H1 (cell line): ENCODE data around the gene EMP2. TPM values are rescaled to one million over a fixed set of nuclear protein-coding genes. Genes with fewer than 3 reads are reported as not detected.

Experiments
- CTCF ChIA-PET: fragments of 300-600 bp; sonication (Branson Sonifier 250); formaldehyde crosslinking; loops from one replicate; lab custom pipeline; 2021; ENCODE audit not compliant: partially characterized antibody; lab: Charles Lee
- POLR2A ChIA-PET: fragments of 300-600 bp; sonication (Branson Sonifier 250); formaldehyde crosslinking; loops from one replicate; lab custom pipeline; 2021; ENCODE audit warnings: inconsistent platforms; ENCODE audit not compliant: partially characterized antibody; lab: Charles Lee
- DNase-seq, 2 experiments: peaks; one replicate each; pipeline versions ENCODE4 v3.0.0 to v3.0.0-alpha.2; 2010 to 2022; ENCODE audit warnings: low spot score in 2 of 2, low read depth in 1 of 2, mixed read lengths in 1 of 2
- FAIRE-seq: peaks from 2 replicates; lab custom pipeline; 2011; peaks lifted over from hg19 to GRCh38; lab: Jason Lieb, UNC
- H2AFZ ChIP-seq: 2 replicates; pipeline ENCODE4 v1.8.1; 2012; ENCODE audit warnings: low read length, inconsistent platforms
- H2AK5ac ChIP-seq: 2 replicates; pipeline ENCODE4 v1.6.1; 2013; ENCODE audit warnings: low read depth, low read length
- H2BK120ac ChIP-seq: replicated peaks from 2 replicates; pipeline ENCODE3; 2013; ENCODE audit warnings: low read depth, low read length, inconsistent platforms
- H2BK12ac ChIP-seq: 2 replicates; pipeline ENCODE4 v1.6.1; 2013; ENCODE audit warnings: low read depth, low read length
- H2BK15ac ChIP-seq: 2 replicates; pipeline ENCODE4 v1.6.1; 2013; ENCODE audit warnings: low read length
- H2BK20ac ChIP-seq: 2 replicates; pipeline ENCODE4 v1.6.1; 2013; ENCODE audit warnings: low read length
- H2BK5ac ChIP-seq: 2 replicates; pipeline ENCODE4 v1.6.1; 2013; ENCODE audit warnings: low read depth, low read length
- H3K14ac ChIP-seq: 2 replicates; pipeline ENCODE4 v1.6.1; 2013; ENCODE audit warnings: inconsistent platforms; ENCODE audit not compliant: insufficient read length
- H3K18ac ChIP-seq: 2 replicates; pipeline ENCODE4 v1.6.1; 2013; ENCODE audit warnings: low read length; ENCODE audit errors: extremely low read depth
- H3K23ac ChIP-seq: 2 replicates; pipeline ENCODE4 v1.6.1; 2013; ENCODE audit warnings: inconsistent platforms; ENCODE audit not compliant: insufficient read length
- H3K23me2 ChIP-seq: 2 replicates; pipeline ENCODE4 v1.6.1; 2013; ENCODE audit warnings: low read depth, low read length
- H3K27ac ChIP-seq: 2 replicates; pipeline ENCODE4 v1.6.1; 2011; ENCODE audit warnings: low read depth, low read length, inconsistent platforms
- H3K27me3 ChIP-seq, 4 experiments: replicated peaks in 1 of 4; 1 replicate in 1 of 4; 2 replicates in 3 of 4; pipeline versions ENCODE4 v1.6.1 to v1.8.1; 2011 to 2013; ENCODE audit warnings: low read length in 3 of 4, mild to moderate bottlenecking in 3 of 4, inconsistent platforms in 2 of 4, mixed read lengths in 2 of 4, moderate library complexity in 1 of 4; ENCODE audit not compliant: control insufficient read depth in 3 of 4, insufficient read depth in 3 of 4; ENCODE audit errors: extremely low read depth in 1 of 4
- H3K36me3 ChIP-seq, 4 experiments: 2 replicates each; pipeline versions ENCODE4 v1.6.1 to v1.8.1; 2011 to 2013; ENCODE audit warnings: mild to moderate bottlenecking in 4 of 4, low read length in 3 of 4, moderate library complexity in 2 of 4, control low read depth in 1 of 4, inconsistent platforms in 1 of 4; ENCODE audit not compliant: insufficient read depth in 4 of 4, control insufficient read depth in 2 of 4
- H3K4ac ChIP-seq: replicated peaks from 2 replicates; pipeline ENCODE3; 2013; ENCODE audit warnings: low read length, low read depth, mixed read lengths, inconsistent platforms; ENCODE audit not compliant: insufficient read length
- H3K4me1 ChIP-seq, 4 experiments: replicated peaks in 1 of 4; 1 replicate in 1 of 4; 2 replicates in 3 of 4; pipeline versions ENCODE4 v1.6.1 to v1.8.1; 2011 to 2013; ENCODE audit warnings: low read length in 3 of 4, inconsistent platforms in 2 of 4, mixed read lengths in 1 of 4; ENCODE audit not compliant: insufficient read depth in 4 of 4, control insufficient read depth in 3 of 4
- H3K4me2 ChIP-seq, 2 experiments: 2 replicates each; pipeline versions ENCODE4 v1.6.1 to v1.8.1; 2011 to 2013; ENCODE audit warnings: low read depth in 2 of 2, low read length in 2 of 2, control low read depth in 1 of 2, inconsistent platforms in 1 of 2, mild to moderate bottlenecking in 1 of 2; ENCODE audit not compliant: insufficient read depth in 1 of 2
- H3K4me3 ChIP-seq, 4 experiments: fragments of 200-600, 300-600 bp in 1 of 4; sonication (generic), shearing (Covaris generic), sonication (Bioruptor Twin) in 1 of 4; 2 replicates each; pipeline versions ENCODE4 v1.5.1 to v1.8.1; 2011 to 2016; ENCODE audit warnings: low read length in 4 of 4, low read depth in 3 of 4, control low read depth in 2 of 4, inconsistent platforms in 2 of 4, mild to moderate bottlenecking in 2 of 4, mixed read lengths in 1 of 4, moderate library complexity in 1 of 4; ENCODE audit not compliant: insufficient read depth in 2 of 4; ENCODE audit errors: extremely low read depth in 1 of 4
- H3K56ac ChIP-seq: replicated peaks from 2 replicates; pipeline ENCODE3; 2013; ENCODE audit warnings: low read depth, mild to moderate bottlenecking, mixed read lengths, low read length, inconsistent platforms; ENCODE audit not compliant: insufficient read length
- H3K79me1 ChIP-seq: 2 replicates; pipeline ENCODE4 v1.6.1; 2013; ENCODE audit warnings: low read depth, low read length, control low read depth
- H3K79me2 ChIP-seq, 2 experiments: 2 replicates each; pipeline versions ENCODE4 v1.6.1 to v1.8.1; 2012 to 2013; ENCODE audit warnings: low read length in 2 of 2, mild to moderate bottlenecking in 2 of 2, inconsistent platforms in 1 of 2; ENCODE audit not compliant: insufficient read depth in 2 of 2, control insufficient read depth in 1 of 2
- H3K9ac ChIP-seq, 4 experiments: replicated peaks in 1 of 4; 1 replicate in 1 of 4; 2 replicates in 3 of 4; pipeline versions ENCODE4 v1.6.1 to v1.8.1; 2011 to 2013; ENCODE audit warnings: low read depth in 3 of 4, low read length in 3 of 4, control low read depth in 2 of 4, mild to moderate bottlenecking in 2 of 4, moderate library complexity in 2 of 4, inconsistent platforms in 1 of 4; ENCODE audit errors: extremely low read depth in 1 of 4
- H3K9me3 ChIP-seq, 2 experiments: 2 replicates each; pipeline versions ENCODE4 v1.6.1 to v1.8.1; 2012 to 2013; ENCODE audit warnings: mild to moderate bottlenecking in 2 of 2, moderate library complexity in 2 of 2, control low read depth in 1 of 2, inconsistent platforms in 1 of 2, low read depth in 1 of 2, low read length in 1 of 2, mixed read lengths in 1 of 2; ENCODE audit not compliant: insufficient read depth in 2 of 2
- H4K20me1 ChIP-seq, 2 experiments: replicated peaks in 1 of 2; 2 replicates each; pipeline versions ENCODE3 to v1.8.1; 2011 to 2013; ENCODE audit warnings: inconsistent platforms in 2 of 2, low read length in 2 of 2, mild to moderate bottlenecking in 1 of 2; ENCODE audit not compliant: insufficient read depth in 2 of 2, control insufficient read depth in 1 of 2
- H4K5ac ChIP-seq: 2 replicates; pipeline ENCODE4 v1.6.1; 2013; ENCODE audit warnings: low read length, low read depth, mixed read lengths, inconsistent platforms; ENCODE audit not compliant: insufficient read length
- H4K8ac ChIP-seq: 2 replicates; pipeline ENCODE4 v1.8.0; 2013; ENCODE audit warnings: mild to moderate bottlenecking, moderate library complexity, low read length, inconsistent platforms; ENCODE audit not compliant: insufficient read depth; ENCODE audit errors: extremely low read depth
- H4K91ac ChIP-seq: replicated peaks from 2 replicates; pipeline ENCODE3; 2013; ENCODE audit warnings: low read length, mixed read lengths, inconsistent platforms; ENCODE audit not compliant: insufficient read length
- BACH1 ChIP-seq: IDR thresholded peaks from 2 replicates; pipeline ENCODE4 v1.6.1; 2012; ENCODE audit warnings: low read length, improper control_type of control experiment
- BRCA1 ChIP-seq: IDR thresholded peaks from 2 replicates; pipeline ENCODE4 v1.6.1; 2012; ENCODE audit warnings: low read depth, low read length, improper control_type of control experiment
- CHD2 ChIP-seq: IDR thresholded peaks from 2 replicates; pipeline ENCODE4 v1.6.1; 2012; ENCODE audit warnings: low read length, improper control_type of control experiment
- CTBP2 ChIP-seq: IDR thresholded peaks from 2 replicates; pipeline ENCODE4 v1.7.0; 2011; ENCODE audit warnings: borderline replicate concordance, mild to moderate bottlenecking, moderate library complexity, mixed read lengths, low read length; ENCODE audit not compliant: insufficient read depth, insufficient read length
- EZH2 ChIP-seq: fragments of 200-600 bp; sonication (generic); IDR thresholded peaks from 2 replicates; pipeline ENCODE4 v1.7.1; 2012; ENCODE audit warnings: low read depth, mild to moderate bottlenecking, moderate library complexity, low read length, inconsistent platforms; ENCODE audit not compliant: severe bottlenecking
- JUN ChIP-seq: IDR thresholded peaks from 2 replicates; pipeline ENCODE4 v1.6.1; 2011; ENCODE audit warnings: low read depth, mild to moderate bottlenecking, improper control_type of control experiment, low read length
- KDM1A ChIP-seq: fragments of 200-600, 300-600 bp; sonication (generic); IDR thresholded peaks from 2 replicates; pipeline ENCODE4 v1.7.1; 2016; ENCODE audit warnings: mild to moderate bottlenecking, low read length, borderline replicate concordance
- KDM4A ChIP-seq: IDR thresholded peaks from one replicate; pipeline ENCODE4 v1.7.1; 2012; ENCODE audit warnings: low read depth, mild to moderate bottlenecking, moderate library complexity, low read length, inconsistent platforms; ENCODE audit not compliant: severe bottlenecking
- KDM5A ChIP-seq: fragments of 200-600 bp; IDR thresholded peaks from 2 replicates; pipeline ENCODE4 v1.7.1; 2012; ENCODE audit warnings: mild to moderate bottlenecking, low read length, inconsistent platforms, mixed read lengths
- PHF8 ChIP-seq: fragments of 200-600 bp; sonication (generic); conservative IDR thresholded peaks from 2 replicates; pipeline ENCODE4 v1.7.1; 2012; ENCODE audit warnings: low read depth, mild to moderate bottlenecking, inconsistent platforms, low read length, moderate library complexity
- RBBP5 ChIP-seq: IDR thresholded peaks from 2 replicates; pipeline ENCODE4 v1.7.1; 2012; ENCODE audit warnings: low read depth, mild to moderate bottlenecking, inconsistent platforms, low read length, moderate library complexity, borderline replicate concordance
- SIX5 ChIP-seq: IDR thresholded peaks from 2 replicates; pipeline ENCODE4 v1.6.1; 2011; ENCODE audit warnings: mild to moderate bottlenecking, low read depth, low read length
- SRF ChIP-seq: IDR thresholded peaks from 2 replicates; pipeline ENCODE4 v1.6.1; 2011; ENCODE audit warnings: mild to moderate bottlenecking, low read depth, low read length, moderate library complexity
- TAF1 ChIP-seq: IDR thresholded peaks from 2 replicates; pipeline ENCODE4 v1.6.1; 2011; ENCODE audit warnings: mild to moderate bottlenecking, low read depth, low read length
- WGBS, 2 experiments: shearing (Covaris generic) in 1 of 2; methylation state at CpG; one replicate each; pipeline versions ENCODE4 v1.1.6 to v1.1.7; 2013 to 2015; ENCODE audit warnings: low lambda C conversion rate in 2 of 2, mixed read lengths in 2 of 2, inconsistent platforms in 1 of 2, low coverage in 1 of 2, missing lambda C conversion rate in 1 of 2; ENCODE audit not compliant: insufficient replicate concordance in 2 of 2, insufficient coverage in 1 of 2, insufficient read length in 1 of 2; ENCODE audit errors: extremely low coverage in 1 of 2, missing lambda C conversion rate in 1 of 2; 5-methylcytosine and 5-hydroxymethylcytosine counted together
- polyA plus RNA-seq, 7 experiments: library from polyadenylated mRNA; depleted of rRNA in 3 of 7; stranded (reverse) in 5 of 7; unstranded in 2 of 7; fragments of >200 nt in 5 of 7; fragments of 200-250 nt in 2 of 7; gene quantifications; 1 replicate in 5 of 7; 2 replicates in 1 of 7; 4 replicates in 1 of 7; pipeline versions ENCODE4 v1.2.1 to v1.2.3, GENCODE V29; 2011 to 2013; ENCODE audit warnings: missing spikeins in 2 of 7, mixed read lengths in 2 of 7
- total RNA-seq: library from RNA; stranded (reverse); fragmentation: NEBNext Ultra II Directional; extraction: Animal tissue kit (Norgen Biotek cat#: 25700); gene quantifications from 2 replicates; pipeline ENCODE4 v1.2.1, GENCODE V29; 2021

Gene EMP2
- total and polyA plus RNA-seq, 2 of the 8 experiments (the other 6 are each of a cell fraction or from before 2014, with no cell fraction given): 22.6 to 23.3 TPM

GRCh38 chr16:10495031-10495345 lies 85.4 kb downstream of the EMP2 start:
- Histone ChIP-seq H3K56ac (no peak overlapping the region), H4K91ac (no peak overlapping the region), H3K23me2 (no peaks in the 10 kb centered on the region), H3K27ac (no peak overlapping the region), H2BK120ac (no peak overlapping the region), H3K4me3 (no peak overlapping the region), H4K20me1 (no peaks in the 10 kb centered on the region), H3K18ac (no peak overlapping the region), H2BK20ac (no peak overlapping the region), H3K14ac (no peak overlapping the region), H3K9ac (no peak overlapping the region), H2BK5ac (no peak overlapping the region), H2AFZ (no peak overlapping the region), H2AK5ac (no peak overlapping the region), H3K79me1 (no peaks in the 10 kb centered on the region), H3K79me2 (no peaks in the 10 kb centered on the region), H3K9me3 (no peaks in the 10 kb centered on the region)
- DNase-seq (no peak), FAIRE-seq (no peak)
- POLR2A ChIA-PET: no interaction called here
- WGBS, 2 experiments: 86% methylated on average over 6 of the region's 6 CpGs; no CpG with 5 or more reads in 1 of the 2 experiments
- TF ChIP-seq BRCA1: no peak
- no peak for TF ChIP-seq BACH1
- no peak for TF ChIP-seq CHD2
- no peak for TF ChIP-seq SIX5
- TF ChIP-seq CTBP2: no peak
- TF ChIP-seq SRF: no peak
- no peak for TF ChIP-seq TAF1
- TF ChIP-seq KDM1A: no peak
- TF ChIP-seq KDM5A: no peak
- TF ChIP-seq KDM4A: no peak
- no peak for TF ChIP-seq RBBP5
- no peak for TF ChIP-seq EZH2
- TF ChIP-seq JUN: no peak
- TF ChIP-seq PHF8: no peak
- TF ChIP-seq, all 59 proteins: peak for 0
- no peak overlapping the region for H3K23ac ChIP-seq
- CTCF ChIA-PET: interaction anchor here (0.6 to 1.2 kb wide), 3 partner anchors 9 to 157 kb away, joined by 3 to 5 read pairs (median 4); no protein-coding TSS in a partner anchor
- peaks cover 0 to 7% (median 0%) of the 10 kb centered on the region in 4 experiments; a peak in 1 of 7 replicates for H3K4me1 ChIP-seq
- H3K4me2 ChIP-seq: no peak overlapping the region
- H4K5ac ChIP-seq: no peak overlapping the region
- H4K8ac ChIP-seq: no peak overlapping the region
- no peak overlapping the region for H3K4ac ChIP-seq
- no peak overlapping the region for H2BK15ac ChIP-seq
- H3K36me3 ChIP-seq: no peaks in the 10 kb centered on the region
- H2BK12ac ChIP-seq: no peak overlapping the region
- no peaks in the 10 kb centered on the region for H3K27me3 ChIP-seq
